Sigmoid colon (tissue), 7 donors: ENCODE results near the gene COL15A1. TPM values are rescaled to one million over a fixed set of nuclear protein-coding genes. Genes with fewer than 3 reads are reported as not detected.

Experiments
- DNase-seq: peaks from one replicate; pipeline ENCODE4 v3.0.0-alpha.2; 2019
- H3K27ac ChIP-seq, 4 donors: fragments of 200-600 bp; sonication (generic); one replicate each; pipeline ENCODE4 v1.5.1; 2016 to 2019; ENCODE audit warnings: mild to moderate bottlenecking in 1 of 4
- H3K27me3 ChIP-seq, 3 donors: fragments of 200-600 bp; sonication (generic); one replicate each; pipeline ENCODE4 v1.5.1; 2019; ENCODE audit warnings: mild to moderate bottlenecking in 1 of 3
- H3K36me3 ChIP-seq, 4 donors: fragments of 200-600 bp; sonication (generic); one replicate each; pipeline ENCODE4 v1.5.1; 2016 to 2019
- H3K4me1 ChIP-seq, 4 donors: fragments of 200-600 bp; sonication (generic); one replicate each; pipeline ENCODE4 v1.5.1; 2017 to 2019
- H3K4me3 ChIP-seq, 4 donors: fragments of 200-600 bp; sonication (generic); one replicate each; pipeline ENCODE4 v1.5.1; 2017 to 2019; ENCODE audit warnings: mild to moderate bottlenecking in 2 of 4, moderate library complexity in 1 of 4
- H3K9me3 ChIP-seq, 4 donors: fragments of 200-600 bp in 3 of 4; sonication (generic) in 3 of 4; one replicate each; pipeline versions ENCODE4 v1.5.1 to v1.6.1; 2013 to 2019
- EP300 ChIP-seq, 4 donors: sonication (generic); formaldehyde crosslinking; IDR thresholded peaks; one replicate each; pipeline ENCODE4 v1.6.1; 2017; ENCODE audit warnings: antibody characterized with exemption in 4 of 4
- POLR2A ChIP-seq, 2 donors: fragments of 450-650 bp; IDR thresholded peaks; one replicate each; pipeline ENCODE4 v1.6.1; 2016; ENCODE audit warnings: antibody characterized with exemption in 2 of 2, mild to moderate bottlenecking in 2 of 2, moderate library complexity in 2 of 2
- POLR2AphosphoS5 ChIP-seq, 4 donors: sonication (generic); formaldehyde crosslinking; IDR thresholded peaks; one replicate each; pipeline ENCODE4 v1.6.1; 2017; ENCODE audit warnings: antibody characterized with exemption in 4 of 4
- WGBS, 2 donors: extraction: QIAGEN DNeasy Blood & Tissue Kit; methylation state at CpG; one replicate each; pipeline ENCODE4 v1.1.7; 2013; 5-methylcytosine and 5-hydroxymethylcytosine counted together
- intact Hi-C: fragments of 100-400 bp; cut with DNase I; formaldehyde crosslinking; loops from one replicate; pipeline ENCODE4 v1.15.1; 2023
- polyA plus RNA-seq, 3 donors: library from polyadenylated mRNA; stranded (reverse); fragments of 200-250 nt; gene quantifications; one replicate each; pipeline ENCODE4 v1.2.3, GENCODE V29; 2013
- total RNA-seq, 4 donors: library from RNA; depleted of rRNA; stranded (reverse); fragments of >200 nt; gene quantifications; one replicate each; pipeline ENCODE4 v1.1.0, GENCODE V29; 2016
- TF ChIP-seq, protein P1 (sequence below), 4 experiments: fragments of 450-650 bp in 3 of 4; fragments of 200-600 bp in 1 of 4; IDR thresholded peaks; one replicate each; pipeline ENCODE4 v1.5.1; 2016 to 2019; ENCODE audit warnings: antibody characterized with exemption in 4 of 4, mild to moderate bottlenecking in 3 of 4, moderate library complexity in 2 of 4
- donor health status: healthy with polysubstance abuse.
- donor health status: Bipolar disorder and iron deficiency.
- donor health status: healthy.

COL15A1 gene
- total and polyA plus RNA-seq, 7 donors = under 0.01 to 104 (median 21.4) TPM

GRCh38 chr9:98992107-98992884, 48.6 kb downstream of the COL15A1 start:
- DNase-seq = no peak
- Histone ChIP-seq H3K27ac (peak overlapping the region in 1 of 4 donors; percentile 88), H3K27me3 (no peaks in the 10 kb centered on the region), H3K4me1 (peaks cover 0 to 81% (median 70%) of the 10 kb centered on the region in 4 donors), H3K4me3 (no peak overlapping the region), H3K9me3 (no peaks in the 10 kb centered on the region), H3K36me3 (peaks cover 0 to 7% (median 2%) of the 10 kb centered on the region in 4 donors)
- intact Hi-C loops = no loop called here
- TF ChIP-seq POLR2AphosphoS5 (IDR thresholded peaks at IDR 0.05) (no peak), EP300 (IDR thresholded peaks at IDR 0.05) (no peak), POLR2A (IDR thresholded peaks at IDR 0.05) (no peak)
- TF ChIP-seq, protein P1, sequence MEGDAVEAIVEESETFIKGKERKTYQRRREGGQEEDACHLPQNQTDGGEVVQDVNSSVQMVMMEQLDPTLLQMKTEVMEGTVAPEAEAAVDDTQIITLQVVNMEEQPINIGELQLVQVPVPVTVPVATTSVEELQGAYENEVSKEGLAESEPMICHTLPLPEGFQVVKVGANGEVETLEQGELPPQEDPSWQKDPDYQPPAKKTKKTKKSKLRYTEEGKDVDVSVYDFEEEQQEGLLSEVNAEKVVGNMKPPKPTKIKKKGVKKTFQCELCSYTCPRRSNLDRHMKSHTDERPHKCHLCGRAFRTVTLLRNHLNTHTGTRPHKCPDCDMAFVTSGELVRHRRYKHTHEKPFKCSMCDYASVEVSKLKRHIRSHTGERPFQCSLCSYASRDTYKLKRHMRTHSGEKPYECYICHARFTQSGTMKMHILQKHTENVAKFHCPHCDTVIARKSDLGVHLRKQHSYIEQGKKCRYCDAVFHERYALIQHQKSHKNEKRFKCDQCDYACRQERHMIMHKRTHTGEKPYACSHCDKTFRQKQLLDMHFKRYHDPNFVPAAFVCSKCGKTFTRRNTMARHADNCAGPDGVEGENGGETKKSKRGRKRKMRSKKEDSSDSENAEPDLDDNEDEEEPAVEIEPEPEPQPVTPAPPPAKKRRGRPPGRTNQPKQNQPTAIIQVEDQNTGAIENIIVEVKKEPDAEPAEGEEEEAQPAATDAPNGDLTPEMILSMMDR (IDR thresholded peaks at IDR 0.05) = no peak
- 94 to 96% methylated on average over 33 of the region's 33 CpGs for WGBS, 2 donors

DNA sequence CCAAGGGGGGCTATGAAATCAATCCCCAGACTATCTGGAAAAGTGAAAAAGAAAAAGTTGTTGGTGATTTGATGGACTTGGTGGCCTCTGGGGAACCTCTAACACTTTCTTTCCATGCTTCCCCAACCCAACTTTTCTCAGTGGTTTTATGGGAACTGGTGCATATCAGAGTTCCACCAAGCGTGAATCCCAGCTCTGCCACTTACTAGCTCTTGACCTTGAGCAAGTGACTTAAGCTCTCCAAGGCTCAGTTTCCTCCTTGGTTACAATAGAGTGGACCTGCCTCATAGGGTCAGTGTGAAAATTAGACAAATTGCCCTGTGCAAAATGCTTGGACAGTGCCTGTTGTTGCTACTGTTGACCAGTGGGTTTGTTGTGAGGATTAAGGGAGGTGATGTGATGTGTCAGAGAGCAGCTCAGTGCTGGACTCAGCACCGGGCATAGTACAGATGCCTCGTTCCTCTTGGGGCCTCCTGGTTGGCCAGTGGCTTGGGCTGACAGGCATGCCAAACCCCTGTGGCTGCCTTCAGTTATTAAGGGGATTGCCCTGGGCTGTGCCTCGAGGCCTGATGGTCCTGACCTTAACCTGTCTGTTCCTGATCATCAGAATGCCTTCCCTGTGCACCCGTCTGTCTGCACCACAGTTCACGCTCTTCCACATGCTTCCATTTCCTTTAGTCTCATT, 49.3 kb downstream of the COL15A1 start:
- Histone ChIP-seq H3K27me3 (no peaks in the 10 kb centered on the region), H3K4me1 (peaks cover 0 to 81% (median 70%) of the 10 kb centered on the region in 4 donors), H3K9me3 (no peaks in the 10 kb centered on the region), H3K36me3 (peaks cover 0 to 7% (median 2%) of the 10 kb centered on the region in 4 donors), H3K27ac (peak overlapping the region in 3 of 4 donors; percentile 82 to 88 (median 84)), H3K4me3 (no peak overlapping the region)
- no peak for DNase-seq
- TF ChIP-seq, protein P1 (IDR thresholded peaks at IDR 0.05) = no peak
- TF ChIP-seq POLR2A (IDR thresholded peaks at IDR 0.05) = no peak
- no peak for TF ChIP-seq EP300 (IDR thresholded peaks at IDR 0.05)
- intact Hi-C loops = no loop called here
- 66 to 68% methylated on average over 6 of the region's 6 CpGs for WGBS, 2 donors

- intact Hi-C loops = no loop called here
- WGBS, 2 donors = 9 to 37% methylated on average over 6 of the region's 6 CpGs
- no peaks in the 10 kb centered on the region for H3K9me3 ChIP-seq
- H3K27ac ChIP-seq = peak overlapping the region; percentile 80 to 88 (median 83)
- peak in 1 of 4 donors; percentile 3 for TF ChIP-seq POLR2AphosphoS5 (IDR thresholded peaks at IDR 0.05)
- TF ChIP-seq, protein P1 (IDR thresholded peaks at IDR 0.05) = no peak
- no peak for TF ChIP-seq POLR2A (IDR thresholded peaks at IDR 0.05)
- TF ChIP-seq EP300 (IDR thresholded peaks at IDR 0.05) = no peak
- no peak overlapping the region for H3K4me3 ChIP-seq
- H3K4me1 ChIP-seq = peaks cover 0 to 81% (median 70%) of the 10 kb centered on the region in 4 donors
- no peaks in the 10 kb centered on the region for H3K27me3 ChIP-seq
- peaks cover 0 to 7% (median 2%) of the 10 kb centered on the region in 4 donors for H3K36me3 ChIP-seq
- no peak for DNase-seq
Observed at GRCh38 chr9:98993570-98993945, 49.9 kb downstream of the COL15A1 start.

DNA sequence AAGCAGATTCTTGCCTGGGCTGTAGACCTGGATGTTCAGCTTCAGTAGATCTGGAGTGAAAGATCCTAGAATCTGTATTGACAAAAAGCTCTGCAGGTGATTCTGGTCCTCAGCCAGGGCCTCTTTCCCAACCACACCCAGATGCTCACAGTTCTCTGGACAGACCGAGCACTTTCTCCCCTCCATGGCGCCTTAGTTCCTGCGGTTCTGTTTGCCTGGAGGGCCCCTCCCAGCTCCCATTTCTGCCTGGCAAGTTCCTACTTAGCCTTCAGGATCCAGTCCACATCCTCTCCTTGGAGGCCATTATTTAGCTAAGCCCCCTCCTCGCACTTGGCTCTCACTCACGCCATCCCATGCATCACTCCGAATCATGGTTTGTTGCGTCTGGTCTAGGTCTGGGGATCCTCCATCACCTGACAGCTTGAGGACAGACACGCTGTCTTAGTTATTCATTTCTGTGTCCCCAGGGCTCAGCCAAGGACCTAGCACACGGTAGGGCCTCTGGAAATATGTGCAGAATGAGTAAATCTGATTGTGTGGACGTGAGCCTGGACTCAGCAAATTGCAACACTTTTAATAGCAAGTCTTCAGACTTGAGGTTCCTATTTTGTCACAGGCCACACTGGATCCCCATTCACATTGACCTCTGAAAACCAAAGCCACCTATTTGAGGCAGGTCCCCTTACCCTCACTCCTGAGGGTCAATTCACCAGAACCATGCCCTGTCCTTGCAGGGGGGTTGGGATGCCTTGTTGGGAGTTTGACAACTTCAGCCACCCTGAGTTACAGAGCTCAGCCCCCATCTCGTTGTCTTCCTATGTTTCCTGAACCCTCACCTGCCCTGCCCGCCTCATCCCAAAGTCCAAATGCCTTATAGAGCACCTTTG, 50.7 kb downstream of the COL15A1 start:
- DNase-seq = no peak
- Histone ChIP-seq H3K4me1 (peaks cover 0 to 83% (median 70%) of the 10 kb centered on the region in 4 donors), H3K9me3 (no peaks in the 10 kb centered on the region), H3K4me3 (no peak overlapping the region), H3K36me3 (peaks cover 0 to 7% (median 2%) of the 10 kb centered on the region in 4 donors), H3K27me3 (no peaks in the 10 kb centered on the region), H3K27ac (peak overlapping the region; percentile 80 to 88 (median 83))
- intact Hi-C loops = no loop called here
- 70 to 78% methylated on average over 12 of the region's 12 CpGs for WGBS, 2 donors
- TF ChIP-seq POLR2A (IDR thresholded peaks at IDR 0.05) = no peak
- no peak for TF ChIP-seq POLR2AphosphoS5 (IDR thresholded peaks at IDR 0.05)
- no peak for TF ChIP-seq EP300 (IDR thresholded peaks at IDR 0.05)
- TF ChIP-seq, protein P1 (IDR thresholded peaks at IDR 0.05) = no peak
